GM21360 (cell line): ENCODE measurements around the gene SPATA21.

Experiments used
- ATAC-seq: cut with Tn5 transposase; IDR thresholded peaks from one replicate; pipeline ENCODE4 v1.9.1; 2021; ENCODE audit warnings: mild to moderate bottlenecking, moderate library complexity; ENCODE audit not compliant: unreplicated experiment

The SPATA21 gene

GRCh38 chr1:16351994-16352841 is 85.0 kb downstream of the SPATA21 start, which contains the start of gene FBXO42:
FBXO42 (minus strand) TSS chr1:16352480; CDS start chr1:16315418, 37,062 bp downstream.
- peak; percentile 89 for ATAC-seq

GRCh38 chr1:16351456-16351993 is 85.7 kb downstream of the SPATA21 start:
- ATAC-seq, result no peak

GRCh38 chr1:16349847-16350406 is 87.3 kb downstream of the SPATA21 start:
- ATAC-seq, result no peak
